ENCODE results near the gene CNTN1. TPM values are rescaled to one million over a fixed set of nuclear protein-coding genes. Genes with fewer than 3 reads are reported as not detected.

Gene CNTN1
- total RNA-seq, 2 donors from 2014 or later, result 1.3 to 3.1 TPM

- peaks cover 0 to 11% (median 0%) of the 10 kb centered on the region in 3 donors for H3K9me3 ChIP-seq
- DNase-seq (no peak), ATAC-seq (no peak)
- intact Hi-C loops (cut with DNase I), result no loop called here
- no peaks in the 10 kb centered on the region for H3K4me1 ChIP-seq
- H3K27ac ChIP-seq, result no peak overlapping the region
- TF ChIP-seq POLR2A (IDR thresholded peaks at IDR 0.05), result no peak
- TF ChIP-seq, protein P1, sequence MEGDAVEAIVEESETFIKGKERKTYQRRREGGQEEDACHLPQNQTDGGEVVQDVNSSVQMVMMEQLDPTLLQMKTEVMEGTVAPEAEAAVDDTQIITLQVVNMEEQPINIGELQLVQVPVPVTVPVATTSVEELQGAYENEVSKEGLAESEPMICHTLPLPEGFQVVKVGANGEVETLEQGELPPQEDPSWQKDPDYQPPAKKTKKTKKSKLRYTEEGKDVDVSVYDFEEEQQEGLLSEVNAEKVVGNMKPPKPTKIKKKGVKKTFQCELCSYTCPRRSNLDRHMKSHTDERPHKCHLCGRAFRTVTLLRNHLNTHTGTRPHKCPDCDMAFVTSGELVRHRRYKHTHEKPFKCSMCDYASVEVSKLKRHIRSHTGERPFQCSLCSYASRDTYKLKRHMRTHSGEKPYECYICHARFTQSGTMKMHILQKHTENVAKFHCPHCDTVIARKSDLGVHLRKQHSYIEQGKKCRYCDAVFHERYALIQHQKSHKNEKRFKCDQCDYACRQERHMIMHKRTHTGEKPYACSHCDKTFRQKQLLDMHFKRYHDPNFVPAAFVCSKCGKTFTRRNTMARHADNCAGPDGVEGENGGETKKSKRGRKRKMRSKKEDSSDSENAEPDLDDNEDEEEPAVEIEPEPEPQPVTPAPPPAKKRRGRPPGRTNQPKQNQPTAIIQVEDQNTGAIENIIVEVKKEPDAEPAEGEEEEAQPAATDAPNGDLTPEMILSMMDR (IDR thresholded peaks at IDR 0.05), result no peak
- H3K36me3 ChIP-seq (replicated peaks in 1 of 2; ENCODE audit: insufficient read depth in 1 of 2, low read depth in 2 of 2), result no peaks in the 10 kb centered on the region
- H3K27me3 ChIP-seq, result no peaks in the 10 kb centered on the region
- 29 to 34% methylated on average over 1 of the region's 1 CpG for WGBS, 2 donors
- no peak overlapping the region for H3K4me3 ChIP-seq
Observed at GRCh38 chr12:40646456-40646855, 45.8 kb upstream of the CNTN1 start.

DNA sequence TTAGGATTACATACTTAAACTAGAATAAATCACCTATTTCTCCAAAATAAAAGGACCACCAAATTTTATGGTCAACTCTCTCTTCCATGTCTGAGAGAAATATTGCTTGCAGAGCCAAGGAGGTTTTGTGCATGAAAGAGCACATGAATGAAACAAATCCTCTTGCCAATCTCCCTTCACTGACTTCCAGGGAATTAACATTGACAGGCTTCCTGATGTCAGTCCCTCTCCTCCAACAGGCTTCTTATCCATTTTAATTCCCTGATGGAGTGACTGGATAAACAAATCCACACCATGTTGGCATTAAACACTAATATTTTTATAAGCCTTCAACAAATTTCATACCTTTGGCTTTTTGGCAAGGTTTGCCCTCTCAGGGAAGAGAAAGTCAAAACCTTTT lies 45.3 kb upstream of the CNTN1 start:
- DNase-seq (no peak), ATAC-seq (no peak)
- Histone ChIP-seq H3K27me3 (no peaks in the 10 kb centered on the region), H3K36me3 (replicated peaks in 1 of 2; ENCODE audit: insufficient read depth in 1 of 2, low read depth in 2 of 2) (no peaks in the 10 kb centered on the region), H3K9me3 (peaks cover 0 to 11% (median 0%) of the 10 kb centered on the region in 3 donors), H3K27ac (no peak overlapping the region), H3K4me3 (no peak overlapping the region), H3K4me1 (no peaks in the 10 kb centered on the region)
- intact Hi-C loops (cut with DNase I), result no loop called here
- TF ChIP-seq POLR2A (IDR thresholded peaks at IDR 0.05), result no peak
- TF ChIP-seq, protein P1 (IDR thresholded peaks at IDR 0.05), result no peak

DNA sequence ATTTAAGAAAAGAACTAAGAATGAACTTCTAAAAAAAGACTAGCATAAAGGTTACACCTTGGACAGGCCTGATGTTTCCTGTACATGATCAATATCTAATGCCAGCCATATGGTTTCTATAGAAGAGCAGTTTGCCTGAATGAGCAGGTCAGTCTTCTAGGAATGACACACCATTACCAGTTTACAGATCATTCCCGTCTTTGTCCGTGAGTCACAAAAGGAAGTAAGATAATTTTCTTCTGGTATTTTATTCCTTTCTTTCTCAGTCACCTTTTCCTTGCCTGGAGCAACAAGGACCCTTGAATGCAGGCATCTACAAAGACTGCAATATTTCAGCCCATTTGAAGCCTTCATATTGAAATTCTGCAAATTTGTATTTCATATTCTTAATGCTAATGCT lies 44.6 kb upstream of the CNTN1 start:
- H3K27ac ChIP-seq, result no peak overlapping the region
- H3K4me3 ChIP-seq, result no peak overlapping the region
- ATAC-seq (no peak), DNase-seq (no peak)
- H3K36me3 ChIP-seq (replicated peaks in 1 of 2; ENCODE audit: insufficient read depth in 1 of 2, low read depth in 2 of 2), result no peaks in the 10 kb centered on the region
- intact Hi-C loops (cut with DNase I), result no loop called here
- no peak for TF ChIP-seq POLR2A (IDR thresholded peaks at IDR 0.05)
- TF ChIP-seq, protein P1 (IDR thresholded peaks at IDR 0.05), result no peak
- peaks cover 0 to 9% (median 0%) of the 10 kb centered on the region in 3 donors for H3K9me3 ChIP-seq
- no peaks in the 10 kb centered on the region for H3K4me1 ChIP-seq
- 47 to 69% methylated on average over 2 of the region's 2 CpGs for WGBS, 2 donors
- H3K27me3 ChIP-seq, result no peaks in the 10 kb centered on the region

GRCh38 chr12:40648519-40648918 lies 43.7 kb upstream of the CNTN1 start:
- Histone ChIP-seq H3K36me3 (replicated peaks in 1 of 2; ENCODE audit: insufficient read depth in 1 of 2, low read depth in 2 of 2) (no peaks in the 10 kb centered on the region), H3K27ac (no peak overlapping the region), H3K27me3 (no peaks in the 10 kb centered on the region), H3K4me3 (no peak overlapping the region), H3K4me1 (no peaks in the 10 kb centered on the region), H3K9me3 (peaks cover 0 to 5% (median 0%) of the 10 kb centered on the region in 3 donors)
- DNase-seq (no peak), ATAC-seq (no peak)
- intact Hi-C loops (cut with DNase I), result no loop called here
- WGBS, 2 donors, result 34 to 47% methylated on average over 1 of the region's 1 CpG
- no peak for TF ChIP-seq POLR2A (IDR thresholded peaks at IDR 0.05)
- TF ChIP-seq, protein P1 (IDR thresholded peaks at IDR 0.05), result no peak

DNA sequence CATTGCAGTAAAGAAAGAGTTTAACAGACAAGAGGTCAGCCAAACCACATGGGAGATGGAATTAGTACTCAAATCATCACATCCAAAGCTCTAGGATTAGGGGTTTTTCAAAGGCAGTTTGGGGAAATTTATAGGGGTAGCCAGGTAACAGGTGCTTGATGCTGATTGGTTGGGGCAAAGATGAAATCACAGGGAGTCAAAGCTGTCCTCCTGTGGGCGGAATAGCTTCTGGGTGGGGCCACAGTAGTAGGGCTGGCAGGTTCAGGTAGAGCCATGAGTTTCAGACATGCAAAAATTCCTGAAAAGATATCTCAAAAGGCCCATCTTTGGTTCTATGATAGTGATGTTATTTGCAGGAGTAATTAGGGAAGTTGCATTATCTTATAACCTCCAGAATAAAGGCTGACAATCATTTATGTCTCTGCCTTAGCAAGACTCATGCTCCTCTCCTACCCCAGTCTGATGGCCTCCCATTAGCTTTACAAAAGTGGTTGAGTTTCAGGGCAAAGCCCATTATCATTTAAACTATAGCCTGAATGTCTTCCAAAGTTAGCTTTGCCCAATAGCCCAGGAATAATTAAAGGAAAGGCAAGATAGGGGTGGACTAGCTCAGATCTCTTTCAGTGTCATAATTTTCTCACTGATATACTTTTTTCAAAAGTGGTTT lies 42.1 kb upstream of the CNTN1 start:
- H3K27me3 ChIP-seq, result no peaks in the 10 kb centered on the region
- TF ChIP-seq, protein P1 (IDR thresholded peaks at IDR 0.05), result no peak
- no peak for TF ChIP-seq POLR2A (IDR thresholded peaks at IDR 0.05)
- intact Hi-C loops (cut with DNase I), result no loop called here
- H3K4me3 ChIP-seq, result no peak overlapping the region
- WGBS, 2 donors, result 52 to 55% methylated on average over 1 of the region's 1 CpG
- peaks cover 0 to 5% (median 0%) of the 10 kb centered on the region in 3 donors for H3K9me3 ChIP-seq
- H3K27ac ChIP-seq, result no peak overlapping the region
- DNase-seq (no peak), ATAC-seq (no peak)
- no peaks in the 10 kb centered on the region for H3K36me3 ChIP-seq (replicated peaks in 1 of 2; ENCODE audit: insufficient read depth in 1 of 2, low read depth in 2 of 2)
- H3K4me1 ChIP-seq, result no peaks in the 10 kb centered on the region
